GM12878 (cell line): ENCODE data around the gene NEDD8. TPM values are rescaled to one million over a fixed set of nuclear protein-coding genes. Genes with fewer than 3 reads are reported as not detected.

ENCODE experiments used
- ATAC-seq: fragments of 200-7000 bp; cut with Tn5 transposase; 3 replicates; pipeline ENCODE4 v1.9.1; 2020; ENCODE audit warnings: mild to moderate bottlenecking, moderate library complexity
- BruUV-seq: library from RNA; stranded (reverse); fragments of 400-500 nt; replicated peaks from 2 replicates; lab custom pipeline; 2021; lab: Mats Ljungman, UMichigan
- CTCF ChIA-PET: fragments of 300-600 bp; sonication (Branson Sonifier 250); formaldehyde crosslinking; extraction: SDS; loops from one replicate; lab custom pipeline; 2021; ENCODE audit warnings: inconsistent platforms; lab: Yijun Ruan, JAX
- POLR2A ChIA-PET: fragments of 350-600 bp; formaldehyde crosslinking; extraction: SDS; loops from one replicate; lab custom pipeline; 2021; ENCODE audit warnings: inconsistent platforms; lab: Charles Lee
- RAD21 ChIA-PET: fragments of 300-600 bp; sonication (Branson Sonifier 250); formaldehyde crosslinking; loops from one replicate; lab custom pipeline; 2023; ENCODE audit warnings: antibody characterized with exemption; ENCODE audit not compliant: unreplicated experiment; lab: Charles Lee
- SMC1A ChIA-PET: fragments of 300-600 bp; sonication (Branson Sonifier 250); formaldehyde crosslinking; loops from one replicate; lab custom pipeline; 2023; ENCODE audit not compliant: unreplicated experiment, uncharacterized antibody; lab: Charles Lee
- DNase-seq: peaks from one replicate; pipeline ENCODE4 v3.0.0-alpha.2; 2011; ENCODE audit warnings: low read depth, low spot score
- FAIRE-seq: peaks from 3 replicates; lab custom pipeline; 2011; peaks lifted over from hg19 to GRCh38; lab: Jason Lieb, UNC
- H2AFZ ChIP-seq: 2 replicates; pipeline ENCODE4 v1.6.0; 2011; ENCODE audit warnings: low read depth, low read length, control low read depth; ENCODE audit not compliant: control insufficient read depth
- H3K27ac ChIP-seq: 2 replicates; pipeline ENCODE4 v1.5.1; 2011; ENCODE audit warnings: control low read depth; ENCODE audit not compliant: control insufficient read depth, insufficient read depth
- H3K27me3 ChIP-seq, 2 experiments: replicated peaks in 1 of 2; 2 replicates each; pipeline versions ENCODE4 v1.6.0 to v1.6.1; 2011; ENCODE audit warnings: low read length in 1 of 2; ENCODE audit not compliant: control insufficient read depth in 2 of 2, insufficient read depth in 2 of 2
- H3K36me3 ChIP-seq, 2 experiments: 2 replicates each; pipeline ENCODE4 v1.5.1; 2011; ENCODE audit warnings: low read length in 1 of 2; ENCODE audit not compliant: control insufficient read depth in 2 of 2, insufficient read depth in 2 of 2
- H3K4me1 ChIP-seq: 2 replicates; pipeline ENCODE4 v1.6.1; 2011; ENCODE audit warnings: mild to moderate bottlenecking, low read length, moderate library complexity, mixed read lengths; ENCODE audit not compliant: control insufficient read depth, insufficient read depth
- H3K4me2 ChIP-seq: 2 replicates; pipeline ENCODE4 v1.6.0; 2011; ENCODE audit warnings: control low read depth; ENCODE audit not compliant: control insufficient read depth, insufficient read depth
- H3K4me3 ChIP-seq: fragments of 200-600 bp; sonication (generic); 2 replicates; pipeline ENCODE4 v1.5.1; 2016
- H3K79me2 ChIP-seq: 2 replicates; pipeline ENCODE4 v1.6.0; 2011; ENCODE audit warnings: low read length; ENCODE audit not compliant: control insufficient read depth, insufficient read depth
- H3K9ac ChIP-seq: 2 replicates; pipeline ENCODE4 v1.8.0; 2011; ENCODE audit warnings: low read length, control low read depth, mixed read lengths; ENCODE audit not compliant: control insufficient read depth, insufficient read depth
- H3K9me3 ChIP-seq: replicated peaks from 3 replicates; pipeline ENCODE4 v1.5.1; 2011; ENCODE audit warnings: mild to moderate bottlenecking, low read length; ENCODE audit not compliant: control insufficient read depth, insufficient read depth
- H4K20me1 ChIP-seq: 2 replicates; pipeline ENCODE4 v1.6.0; 2011; ENCODE audit not compliant: control insufficient read depth, insufficient read depth
- ATF3 ChIP-seq: IDR thresholded peaks from 2 replicates; pipeline ENCODE4 v1.6.1; 2011; ENCODE audit warnings: low read depth, mild to moderate bottlenecking, low read length, moderate library complexity, borderline replicate concordance; ENCODE audit errors: extremely low read depth
- BCLAF1 ChIP-seq: fragments of 450-650 bp; IDR thresholded peaks from 2 replicates; pipeline ENCODE4 v1.6.1; 2017; ENCODE audit warnings: antibody characterized with exemption, mild to moderate bottlenecking, moderate library complexity
- FOS ChIP-seq: IDR thresholded peaks from 3 replicates; pipeline ENCODE4 v1.6.1; 2011; ENCODE audit warnings: borderline replicate concordance; ENCODE audit not compliant: insufficient read length; ENCODE audit errors: extremely low read depth
- FOXM1 ChIP-seq: IDR thresholded peaks from 2 replicates; pipeline ENCODE4 v1.6.1; 2012; ENCODE audit warnings: low read depth, mild to moderate bottlenecking, inconsistent platforms, low read length, moderate library complexity
- HDAC6 ChIP-seq: fragments of 200-600 bp; sonication (generic); IDR thresholded peaks from one replicate; pipeline ENCODE4 v1.8.0; 2017; ENCODE audit warnings: antibody characterized with exemption; ENCODE audit not compliant: unreplicated experiment
- IRF5 ChIP-seq: fragments of 450-650 bp; IDR thresholded peaks from 2 replicates; pipeline ENCODE4 v1.6.1; 2017; ENCODE audit warnings: borderline replicate concordance
- KAT2A ChIP-seq: conservative IDR thresholded peaks from 2 replicates; pipeline ENCODE4 v1.6.1; 2011; ENCODE audit warnings: low read depth, low read length; ENCODE audit not compliant: control insufficient read depth
- SIN3A ChIP-seq: IDR thresholded peaks from 2 replicates; pipeline ENCODE4 v1.6.1; 2012; ENCODE audit warnings: low read depth, low read length, improper control_type of control experiment
- SP1 ChIP-seq: IDR thresholded peaks from one replicate; pipeline ENCODE4 v1.6.1; 2011; ENCODE audit warnings: low read depth, low read length
- ZNF24 ChIP-seq: fragments of 450-650 bp; IDR thresholded peaks from 2 replicates; pipeline ENCODE4 v1.6.1; 2017; ENCODE audit warnings: antibody characterized with exemption, mild to moderate bottlenecking
- ZNF592 ChIP-seq: fragments of 450-650 bp; IDR thresholded peaks from 2 replicates; pipeline ENCODE4 v1.6.1; 2017; ENCODE audit warnings: mild to moderate bottlenecking, moderate library complexity
- WGBS: methylation state at CpG from one replicate; pipeline ENCODE4 v1.1.6; 2016; ENCODE audit warnings: low lambda C conversion rate; ENCODE audit not compliant: insufficient replicate concordance, insufficient coverage; ENCODE audit errors: missing lambda C conversion rate; 5-methylcytosine and 5-hydroxymethylcytosine counted together
- in situ Hi-C: fragments of 300-500 bp; cut with MboI; formaldehyde crosslinking; loops from 9 replicates; pipeline ENCODE4 v1.14.3; 2018; ENCODE audit warnings: mixed read lengths
- intact Hi-C: fragments of 100-400 bp; cut with micrococcal nuclease; formaldehyde crosslinking; loops from one replicate; pipeline ENCODE4 v1.14.2; 2022; ENCODE audit not compliant: unreplicated experiment
- polyA plus RNA-seq, 11 experiments: library from polyadenylated mRNA; depleted of rRNA in 4 of 11; unstranded in 6 of 11; stranded (reverse) in 5 of 11; fragments of >200 nt; fragmentation: Nextera tagmentation in 4 of 11; fragmentation: Illumina TruSeq in 1 of 11; extraction: Ambion mirVana in 4 of 11; extraction: Trizol in 1 of 11; gene quantifications; 1 replicate in 1 of 11; 2 replicates in 10 of 11; pipeline versions ENCODE4 v1.2.1 to v1.2.3, GENCODE V29; 2011 to 2016; ENCODE audit warnings: inconsistent platforms in 2 of 11, missing spikeins in 2 of 11, low read depth in 1 of 11
- total RNA-seq, 4 experiments: library from RNA; depleted of rRNA in 3 of 4; stranded (reverse); fragments of >200 nt in 3 of 4; fragmentation: Illumina TruSeq in 1 of 4; extraction: Trizol in 1 of 4; gene quantifications; 2 replicates each; pipeline versions ENCODE4 v1.2.1 to v1.2.3, GENCODE V29; 2013 to 2021

The NEDD8 gene
- total and polyA plus RNA-seq, 10 of the 15 experiments (the other 5 are each of a cell fraction or from before 2014, with no cell fraction given), result 164 to 991 (median 300) TPM

- CTCF ChIA-PET, result interaction anchor here (1.1 to 17.1 kb wide), 8 partner anchors 8 to 157 kb away, joined by 3 to 269 read pairs (median 8); partner anchors contain the start of genes CIDEB, DHRS1, IRF9 and NOP9
- TF ChIP-seq FOXM1 (peak; percentile 75; the same call in 1 of the 2 replicates), IRF5 (no peak), BCLAF1 (no peak), ZNF24 (no peak), KAT2A (no peak), SP1 (no peak), FOS (no peak), HDAC6 (no peak), ATF3 (no peak), ZNF592 (no peak), SIN3A (no peak)
These were observed 42.0 kb upstream of the NEDD8 start for GRCh38 chr14:24274101-24274543.

More at GRCh38 chr14:24274101-24274543, 42.0 kb upstream of the NEDD8 start:
- H4K20me1 ChIP-seq, result no peaks in the 10 kb centered on the region
- DNase-seq (peak; percentile 93), FAIRE-seq (peak; percentile 69), ATAC-seq (peak; percentile 58)
- peak overlapping the region; percentile 64 for H3K4me2 ChIP-seq
- ChIA-PET RAD21 (interaction anchor here (1.1 to 5.6 kb wide), 8 partner anchors 11 to 159 kb away, joined by 3 to 59 read pairs (median 6); partner anchors contain the start of genes CIDEB, DCAF11, MDP1 and NRL), SMC1A (interaction anchor here (0.7 to 11.8 kb wide), 11 partner anchors 11 to 193 kb away, joined by 3 to 141 read pairs (median 3); partner anchors contain the start of genes DCAF11, DHRS1, NOP9 and TINF2), POLR2A (interaction anchor here (0.7 to 10.9 kb wide), 13 partner anchors 9 to 1508 kb away, joined by 3 to 171 read pairs (median 5); partner anchors contain the start of genes DHRS1, NOP9 and TINF2)
- peaks cover 14% of the 10 kb centered on the region for H3K79me2 ChIP-seq
- no peaks in the 10 kb centered on the region for H3K27me3 ChIP-seq
- no TSS peak for BruUV-seq
- peak overlapping the region; percentile 35; the same call in 1 of the 2 replicates for H3K4me3 ChIP-seq
- H2AFZ ChIP-seq, result peak overlapping the region; percentile 78
- peaks cover 0 to 7% of the 10 kb centered on the region in 2 experiments; a peak in 1 of 4 replicates for H3K36me3 ChIP-seq
- peaks cover 49% of the 10 kb centered on the region for H3K4me1 ChIP-seq
- 0% methylated on average over 3 of the region's 3 CpGs for WGBS
- in situ Hi-C loops, result no loop called here
- H3K27ac ChIP-seq, result peak overlapping the region; percentile 64
- no peaks in the 10 kb centered on the region; the same call in 2 of the 3 replicates for H3K9me3 ChIP-seq
- intact Hi-C loops, result loop anchor here (1.0 kb wide), 1 partner anchor 31 kb away; no protein-coding TSS in a partner anchor
- H3K9ac ChIP-seq, result peak overlapping the region; percentile 31; the same call in 1 of the 2 replicates
